ENCODE measurements around the gene GPX4. TPM values are rescaled to one million over a fixed set of nuclear protein-coding genes. Genes with fewer than 3 reads are reported as not detected.

GPX4 gene
- total RNA-seq, 1 experiment from 2014 or later, result 577 TPM

GRCh38 chr19:1129535-1129934 lies 25.7 kb downstream of the GPX4 start:
- in situ Hi-C loops (cut with HindIII; ENCODE audit: low pct_unique_long_range_greater_than_20kb, low sequenced_read_pairs) (no loop called here), intact Hi-C loops (cut with micrococcal nuclease; ENCODE audit: unreplicated experiment) (no loop called here)
- Histone ChIP-seq H3K9me3 (ENCODE audit: control insufficient read depth, insufficient read depth, low read depth, low read length) (no peaks in the 10 kb centered on the region), H3K4me1 (ENCODE audit: control insufficient read depth, insufficient read depth, low read length) (peaks cover 32% of the 10 kb centered on the region), H3K27ac (ENCODE audit: low read length) (peak overlapping the region; percentile 44; the same call in 1 of the 2 replicates), H3K4me3 (ENCODE audit: low read depth in 2 of 2, low read length in 2 of 2) (no peak overlapping the region), H3K27me3 (ENCODE audit: control insufficient read depth, insufficient read depth, low read length) (no peaks in the 10 kb centered on the region), H3K36me3 (ENCODE audit: control insufficient read depth, insufficient read depth, low read length) (no peaks in the 10 kb centered on the region; the same call in 1 of the 2 replicates)
- BruUV-seq (replicated peaks), result no TSS peak
- TF ChIP-seq, protein P1, sequence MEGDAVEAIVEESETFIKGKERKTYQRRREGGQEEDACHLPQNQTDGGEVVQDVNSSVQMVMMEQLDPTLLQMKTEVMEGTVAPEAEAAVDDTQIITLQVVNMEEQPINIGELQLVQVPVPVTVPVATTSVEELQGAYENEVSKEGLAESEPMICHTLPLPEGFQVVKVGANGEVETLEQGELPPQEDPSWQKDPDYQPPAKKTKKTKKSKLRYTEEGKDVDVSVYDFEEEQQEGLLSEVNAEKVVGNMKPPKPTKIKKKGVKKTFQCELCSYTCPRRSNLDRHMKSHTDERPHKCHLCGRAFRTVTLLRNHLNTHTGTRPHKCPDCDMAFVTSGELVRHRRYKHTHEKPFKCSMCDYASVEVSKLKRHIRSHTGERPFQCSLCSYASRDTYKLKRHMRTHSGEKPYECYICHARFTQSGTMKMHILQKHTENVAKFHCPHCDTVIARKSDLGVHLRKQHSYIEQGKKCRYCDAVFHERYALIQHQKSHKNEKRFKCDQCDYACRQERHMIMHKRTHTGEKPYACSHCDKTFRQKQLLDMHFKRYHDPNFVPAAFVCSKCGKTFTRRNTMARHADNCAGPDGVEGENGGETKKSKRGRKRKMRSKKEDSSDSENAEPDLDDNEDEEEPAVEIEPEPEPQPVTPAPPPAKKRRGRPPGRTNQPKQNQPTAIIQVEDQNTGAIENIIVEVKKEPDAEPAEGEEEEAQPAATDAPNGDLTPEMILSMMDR (IDR thresholded peaks at IDR 0.05), result no peak
- TF ChIP-seq TCF7L2 (IDR thresholded peaks at IDR 0.05; ENCODE audit: low read depth, low read length), result no peak
- TF ChIP-seq SIN3A (IDR thresholded peaks at IDR 0.05; ENCODE audit: borderline replicate concordance, insufficient read depth, low read depth, low read length), result no peak
- no peak for TF ChIP-seq POLR2AphosphoS5 (IDR thresholded peaks at IDR 0.05; ENCODE audit: low read depth, low read length)
- TF ChIP-seq, protein P2, sequence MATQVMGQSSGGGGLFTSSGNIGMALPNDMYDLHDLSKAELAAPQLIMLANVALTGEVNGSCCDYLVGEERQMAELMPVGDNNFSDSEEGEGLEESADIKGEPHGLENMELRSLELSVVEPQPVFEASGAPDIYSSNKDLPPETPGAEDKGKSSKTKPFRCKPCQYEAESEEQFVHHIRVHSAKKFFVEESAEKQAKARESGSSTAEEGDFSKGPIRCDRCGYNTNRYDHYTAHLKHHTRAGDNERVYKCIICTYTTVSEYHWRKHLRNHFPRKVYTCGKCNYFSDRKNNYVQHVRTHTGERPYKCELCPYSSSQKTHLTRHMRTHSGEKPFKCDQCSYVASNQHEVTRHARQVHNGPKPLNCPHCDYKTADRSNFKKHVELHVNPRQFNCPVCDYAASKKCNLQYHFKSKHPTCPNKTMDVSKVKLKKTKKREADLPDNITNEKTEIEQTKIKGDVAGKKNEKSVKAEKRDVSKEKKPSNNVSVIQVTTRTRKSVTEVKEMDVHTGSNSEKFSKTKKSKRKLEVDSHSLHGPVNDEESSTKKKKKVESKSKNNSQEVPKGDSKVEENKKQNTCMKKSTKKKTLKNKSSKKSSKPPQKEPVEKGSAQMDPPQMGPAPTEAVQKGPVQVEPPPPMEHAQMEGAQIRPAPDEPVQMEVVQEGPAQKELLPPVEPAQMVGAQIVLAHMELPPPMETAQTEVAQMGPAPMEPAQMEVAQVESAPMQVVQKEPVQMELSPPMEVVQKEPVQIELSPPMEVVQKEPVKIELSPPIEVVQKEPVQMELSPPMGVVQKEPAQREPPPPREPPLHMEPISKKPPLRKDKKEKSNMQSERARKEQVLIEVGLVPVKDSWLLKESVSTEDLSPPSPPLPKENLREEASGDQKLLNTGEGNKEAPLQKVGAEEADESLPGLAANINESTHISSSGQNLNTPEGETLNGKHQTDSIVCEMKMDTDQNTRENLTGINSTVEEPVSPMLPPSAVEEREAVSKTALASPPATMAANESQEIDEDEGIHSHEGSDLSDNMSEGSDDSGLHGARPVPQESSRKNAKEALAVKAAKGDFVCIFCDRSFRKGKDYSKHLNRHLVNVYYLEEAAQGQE (IDR thresholded peaks at IDR 0.05; ENCODE audit: insufficient read depth in 1 of 2, low read depth in 2 of 2, low read length in 1 of 2), result no peak
- ChIA-PET POLR2A (no interaction called here), CTCF (no interaction called here)
- no peak for DNase-seq (ENCODE audit: low read depth, low spot score)
- ATAC-seq, result no peak

DNA sequence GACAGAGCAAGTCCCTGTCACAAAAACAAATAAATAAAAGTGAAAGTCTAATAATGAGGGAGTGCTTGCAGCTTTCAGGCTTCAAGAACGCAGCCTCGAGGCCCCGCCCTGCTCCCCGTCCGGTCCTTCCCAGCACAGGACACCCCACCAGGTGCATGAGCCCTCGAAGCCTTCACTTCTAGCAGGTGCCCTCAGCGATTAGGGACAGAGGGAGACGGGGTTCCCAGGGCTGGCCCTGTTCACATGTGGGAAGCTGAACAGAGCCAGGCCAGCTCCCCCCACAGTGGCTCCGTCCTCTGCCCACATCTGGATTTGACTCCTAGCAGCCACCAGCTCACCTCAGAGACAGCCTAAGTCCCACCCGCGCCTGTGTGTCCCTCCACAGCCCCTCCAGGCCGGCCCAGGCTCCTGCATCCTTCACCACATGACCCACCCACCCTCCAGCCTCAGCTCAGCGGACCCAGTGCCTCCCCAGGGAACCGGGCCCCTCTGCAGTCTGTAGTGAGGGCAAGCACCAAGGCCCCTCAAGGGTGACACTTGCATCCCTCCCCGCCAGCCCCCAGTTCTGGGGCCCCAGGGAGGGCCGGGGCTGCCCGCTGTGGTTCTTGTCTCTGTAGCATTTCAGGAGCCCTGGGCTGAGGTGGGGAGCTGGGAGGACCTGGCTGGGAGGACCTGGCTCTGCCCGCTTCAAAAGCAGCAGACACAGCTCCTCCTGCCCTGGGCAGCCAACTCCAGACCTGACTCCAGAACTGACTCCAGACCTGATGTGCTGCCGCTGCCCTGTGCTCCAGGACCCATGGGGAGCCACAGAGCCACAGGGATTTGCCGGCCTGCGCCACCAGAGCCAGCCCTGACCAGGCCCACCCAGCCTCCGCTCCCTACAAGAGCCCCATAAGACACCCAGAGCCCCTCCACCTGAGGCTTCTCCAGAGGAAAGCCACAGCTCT lies 27.2 kb downstream of the GPX4 start:
- POLR2A ChIA-PET, result no interaction called here
- Histone ChIP-seq H3K4me3 (ENCODE audit: low read depth in 2 of 2, low read length in 2 of 2) (peak overlapping the region in 1 of 2 experiments; percentile 21; a peak in 2 of 4 replicates), H3K36me3 (ENCODE audit: control insufficient read depth, insufficient read depth, low read length) (no peaks in the 10 kb centered on the region; the same call in 1 of the 2 replicates), H3K4me1 (ENCODE audit: control insufficient read depth, insufficient read depth, low read length) (peaks cover 32% of the 10 kb centered on the region), H3K27ac (ENCODE audit: low read length) (peak overlapping the region; percentile 79), H3K27me3 (ENCODE audit: control insufficient read depth, insufficient read depth, low read length) (no peaks in the 10 kb centered on the region), H3K9me3 (ENCODE audit: control insufficient read depth, insufficient read depth, low read depth, low read length) (no peaks in the 10 kb centered on the region)
- intact Hi-C loops (cut with micrococcal nuclease; ENCODE audit: unreplicated experiment), result no loop called here
- CTCF ChIA-PET, result no interaction called here
- no peak for TF ChIP-seq POLR2AphosphoS5 (IDR thresholded peaks at IDR 0.05; ENCODE audit: low read depth, low read length)
- TF ChIP-seq SIN3A (IDR thresholded peaks at IDR 0.05; ENCODE audit: borderline replicate concordance, insufficient read depth, low read depth, low read length), result no peak
- TF ChIP-seq, protein P2 (IDR thresholded peaks at IDR 0.05; ENCODE audit: insufficient read depth in 1 of 2, low read depth in 2 of 2, low read length in 1 of 2), result no peak
- TF ChIP-seq TCF7L2 (IDR thresholded peaks at IDR 0.05; ENCODE audit: low read depth, low read length), result no peak
- TF ChIP-seq, protein P1 (IDR thresholded peaks at IDR 0.05), result no peak
- in situ Hi-C loops (cut with HindIII; ENCODE audit: low pct_unique_long_range_greater_than_20kb, low sequenced_read_pairs), result no loop called here
- ATAC-seq (no peak; the same call in 1 of the 2 replicates), DNase-seq (ENCODE audit: low read depth, low spot score) (no peak)
- no TSS peak for BruUV-seq (replicated peaks)

Measured in Panc1 (cell line).